ENCODE data around the gene SUN1.
"Not testable (repeated sequence)": the region's sequence is repeated elsewhere in the genome, so short reads cannot be mapped to it uniquely, and the experiment has no call there.

SUN1 gene, protein sequence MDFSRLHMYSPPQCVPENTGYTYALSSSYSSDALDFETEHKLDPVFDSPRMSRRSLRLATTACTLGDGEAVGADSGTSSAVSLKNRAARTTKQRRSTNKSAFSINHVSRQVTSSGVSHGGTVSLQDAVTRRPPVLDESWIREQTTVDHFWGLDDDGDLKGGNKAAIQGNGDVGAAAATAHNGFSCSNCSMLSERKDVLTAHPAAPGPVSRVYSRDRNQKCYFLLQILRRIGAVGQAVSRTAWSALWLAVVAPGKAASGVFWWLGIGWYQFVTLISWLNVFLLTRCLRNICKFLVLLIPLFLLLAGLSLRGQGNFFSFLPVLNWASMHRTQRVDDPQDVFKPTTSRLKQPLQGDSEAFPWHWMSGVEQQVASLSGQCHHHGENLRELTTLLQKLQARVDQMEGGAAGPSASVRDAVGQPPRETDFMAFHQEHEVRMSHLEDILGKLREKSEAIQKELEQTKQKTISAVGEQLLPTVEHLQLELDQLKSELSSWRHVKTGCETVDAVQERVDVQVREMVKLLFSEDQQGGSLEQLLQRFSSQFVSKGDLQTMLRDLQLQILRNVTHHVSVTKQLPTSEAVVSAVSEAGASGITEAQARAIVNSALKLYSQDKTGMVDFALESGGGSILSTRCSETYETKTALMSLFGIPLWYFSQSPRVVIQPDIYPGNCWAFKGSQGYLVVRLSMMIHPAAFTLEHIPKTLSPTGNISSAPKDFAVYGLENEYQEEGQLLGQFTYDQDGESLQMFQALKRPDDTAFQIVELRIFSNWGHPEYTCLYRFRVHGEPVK

DNA sequence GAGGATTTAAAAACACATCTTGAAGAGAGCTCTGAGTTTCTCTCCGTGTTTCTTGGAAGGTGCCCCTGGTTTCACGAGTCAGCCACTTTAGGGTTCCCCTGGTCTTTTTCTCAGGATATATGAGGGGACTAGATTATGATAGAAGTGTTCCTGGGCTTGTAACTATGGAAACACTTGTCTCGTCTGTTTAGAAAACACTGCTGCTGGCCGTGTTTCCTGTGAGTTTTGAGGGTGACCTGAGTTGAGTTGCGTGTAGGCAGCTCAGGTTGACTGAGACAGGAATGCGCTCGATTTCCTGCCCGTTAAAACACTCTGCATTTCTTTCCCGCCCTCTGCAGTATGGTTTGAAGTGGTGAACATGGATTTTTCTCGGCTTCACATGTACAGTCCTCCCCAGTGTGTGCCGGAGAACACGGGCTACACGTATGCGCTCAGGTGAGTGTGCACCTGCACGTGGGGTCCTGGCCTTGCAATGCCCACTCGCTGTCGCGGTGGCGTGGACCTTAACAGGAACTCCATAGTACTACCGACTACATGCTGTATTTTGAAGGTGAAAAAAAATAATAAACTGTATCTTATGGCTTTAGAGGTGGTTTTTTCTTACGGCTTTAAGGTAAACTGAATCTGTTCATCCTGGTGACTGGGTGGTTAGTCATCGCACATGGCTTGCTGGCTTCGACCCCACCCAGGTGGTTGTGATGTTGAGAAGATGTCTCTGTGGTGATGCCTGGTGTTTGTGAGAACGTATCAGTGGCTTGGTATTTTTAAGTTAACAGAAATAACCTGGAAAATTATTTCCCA, at the start of gene SUN1:
SUN1 (plus strand) TSS at position 310 of the 801 bp plus-strand sequence; CDS start at position 359, 49 bp downstream.
- peak; percentile 68 for DNase-seq

GRCh38 chr7:782718-783449, 49.4 kb upstream of the SUN1 start:
- DNase-seq = no peak

DNA sequence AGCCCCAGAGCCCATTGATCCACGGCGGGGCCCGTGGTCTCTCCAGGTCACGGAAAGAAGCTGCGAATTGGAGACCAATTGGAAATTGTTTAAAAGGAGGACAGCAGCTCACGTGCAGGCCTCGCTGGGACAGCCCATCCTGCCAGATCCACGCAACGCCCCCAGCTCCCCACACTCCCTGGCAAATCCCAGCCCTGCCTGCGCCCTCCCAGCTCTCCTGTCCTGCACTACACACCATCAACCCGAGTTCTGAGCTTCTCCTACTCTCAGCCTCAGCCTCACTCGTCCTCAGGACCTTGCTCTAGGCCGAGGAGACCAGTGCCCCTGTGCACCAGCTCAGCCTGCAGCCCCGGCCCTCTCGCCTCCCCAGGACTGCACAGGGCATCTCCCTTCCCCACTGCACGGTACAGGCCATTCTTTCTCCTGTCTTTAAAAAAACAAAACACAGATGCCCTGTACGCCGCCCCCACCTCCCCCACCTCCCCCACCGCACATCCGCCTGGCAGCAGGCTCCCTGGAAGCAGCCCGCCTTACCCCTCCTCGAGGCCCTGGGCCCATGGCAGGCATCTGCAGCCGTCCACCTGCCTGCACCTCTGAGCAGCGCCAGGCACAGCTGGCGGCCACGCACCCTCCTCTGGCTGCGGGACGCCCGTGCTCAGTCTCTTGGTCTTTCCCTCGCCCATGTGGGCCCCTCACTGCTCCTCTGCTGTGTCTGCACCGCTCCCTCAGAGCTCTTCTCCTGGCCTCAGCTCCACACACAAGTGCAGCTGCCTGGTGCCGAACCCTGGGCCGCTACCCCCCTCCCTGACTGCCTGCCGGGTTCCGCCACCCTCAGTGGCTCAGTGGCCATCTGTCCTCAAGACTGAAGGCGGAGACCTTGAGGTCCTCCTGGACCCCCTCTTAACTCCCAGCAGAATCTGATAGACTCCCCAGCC, 48.5 kb upstream of the SUN1 start:
- DNase-seq = no peak

DNA sequence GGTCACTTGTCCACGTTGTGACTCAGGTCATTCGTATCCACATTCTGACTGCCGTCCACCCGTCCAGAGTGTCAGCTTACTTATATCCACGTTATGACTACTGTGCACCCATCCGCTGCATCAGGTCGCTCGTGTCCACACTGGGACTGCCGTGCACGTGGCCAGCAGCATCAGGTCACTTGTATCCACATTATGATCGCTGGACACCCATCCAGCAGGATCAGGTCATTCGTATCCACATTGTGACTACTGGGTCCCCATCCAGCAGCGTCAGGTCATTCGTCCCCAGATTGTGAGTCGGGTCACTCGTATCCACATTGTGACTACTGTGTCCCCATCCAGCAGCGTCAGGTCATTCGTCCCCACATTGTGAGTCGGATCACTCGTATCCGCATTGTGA, 47.3 kb upstream of the SUN1 start:
- DNase-seq = no peak

DNA sequence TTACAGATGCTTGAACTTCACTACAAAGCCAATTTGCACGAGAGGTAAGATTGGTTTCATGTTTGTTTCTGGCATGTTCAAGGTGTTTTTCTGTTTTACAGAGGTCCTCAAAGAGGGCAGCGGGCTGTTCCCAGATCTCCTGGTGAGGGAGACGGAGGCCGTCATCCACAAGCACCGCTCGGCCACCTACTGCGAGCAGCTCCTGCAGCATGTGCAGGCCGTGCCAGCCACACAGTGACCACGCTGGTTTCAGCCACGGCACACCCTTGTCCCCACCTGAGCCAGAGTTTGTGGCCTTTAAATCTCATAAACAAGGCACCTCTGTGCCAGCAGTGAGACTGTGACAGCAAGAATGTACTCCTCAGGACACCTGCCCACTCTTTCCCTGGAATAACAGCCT, 46.9 kb upstream of the SUN1 start:
- no peak for DNase-seq

DNA sequence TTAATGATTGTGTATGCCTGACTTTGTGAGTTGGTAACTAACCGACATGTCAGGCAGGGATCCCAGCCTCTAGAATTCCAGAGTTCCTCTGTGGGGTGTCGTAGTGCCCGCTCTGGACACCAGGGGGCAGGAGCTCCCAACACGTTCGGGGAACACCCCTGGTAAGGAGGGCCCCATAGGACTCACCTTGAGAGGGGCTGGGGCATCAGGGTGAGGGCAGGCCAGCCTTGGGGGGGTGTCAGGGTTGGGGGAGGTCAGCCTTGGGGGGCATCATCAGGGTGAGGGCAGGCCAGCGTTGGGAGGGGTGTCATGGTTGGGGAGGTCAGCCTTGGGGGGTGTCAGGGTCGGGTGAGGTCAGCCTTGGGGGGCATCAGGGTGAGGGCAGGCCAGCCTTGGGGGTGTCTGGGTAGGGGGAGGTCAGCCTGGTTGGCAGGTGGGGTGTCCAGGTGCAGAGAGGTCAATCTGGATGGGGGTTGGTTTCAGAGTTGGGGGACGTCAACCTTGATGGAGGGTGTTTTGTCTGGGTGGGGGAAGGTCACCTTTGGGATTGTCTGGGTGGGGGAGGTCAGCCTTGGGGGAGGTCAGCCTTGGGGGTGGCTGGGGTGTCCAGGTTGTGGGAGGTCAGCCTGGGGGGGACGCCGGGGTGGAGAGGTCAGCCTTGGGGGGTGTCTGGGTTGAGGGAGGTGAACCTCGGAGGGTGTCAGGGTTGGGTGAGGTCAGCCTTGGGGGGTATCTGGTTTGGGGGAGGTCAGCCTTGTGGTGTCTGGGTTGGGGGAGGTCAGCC, 45.6 kb upstream of the SUN1 start:
- DNase-seq = peak; percentile 70

DNA sequence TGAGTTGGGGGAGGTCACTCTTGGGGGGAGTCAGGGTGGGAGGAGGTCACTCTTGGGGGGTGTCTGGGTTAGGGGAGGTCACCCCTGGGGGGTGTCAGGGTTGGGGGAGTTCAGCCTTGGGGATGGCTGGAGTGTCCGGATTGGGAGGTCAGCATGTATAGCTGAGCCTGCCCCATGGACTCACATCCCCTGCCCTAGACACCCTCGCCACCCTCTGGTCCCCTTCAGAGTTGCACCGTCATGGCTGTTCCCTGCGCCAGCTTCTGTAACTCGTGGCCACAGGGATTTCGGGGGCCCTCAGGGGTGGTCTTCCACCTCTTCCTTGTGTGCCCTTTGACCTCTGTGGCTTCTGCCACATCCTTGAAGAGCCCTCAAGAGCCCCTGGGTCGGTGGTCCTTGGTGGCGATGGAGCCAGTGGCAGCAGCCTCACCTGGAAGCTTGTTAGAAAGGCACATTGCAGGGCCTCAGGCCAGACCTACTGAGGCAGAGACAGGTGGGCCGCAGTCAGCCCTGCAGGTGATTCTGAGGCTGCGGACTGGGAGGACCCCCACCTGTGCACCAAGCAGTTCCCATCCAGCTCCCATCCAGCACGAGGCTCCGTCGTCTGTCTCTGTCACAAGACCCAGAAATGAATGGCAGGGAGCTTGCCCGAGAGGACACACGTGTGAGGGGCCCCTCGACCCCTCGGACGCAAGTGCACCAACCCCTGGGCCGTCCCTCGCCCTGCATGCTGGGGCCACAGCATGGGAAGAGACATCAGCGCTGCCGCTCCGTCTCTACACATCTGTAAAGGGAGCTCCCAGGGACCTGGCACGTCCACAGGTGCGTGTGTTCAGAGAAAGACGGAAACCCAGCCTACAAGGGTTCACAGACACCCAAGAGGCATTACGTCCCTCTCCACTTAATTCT, 44.7 kb upstream of the SUN1 start:
- DNase-seq = no peak

DNA sequence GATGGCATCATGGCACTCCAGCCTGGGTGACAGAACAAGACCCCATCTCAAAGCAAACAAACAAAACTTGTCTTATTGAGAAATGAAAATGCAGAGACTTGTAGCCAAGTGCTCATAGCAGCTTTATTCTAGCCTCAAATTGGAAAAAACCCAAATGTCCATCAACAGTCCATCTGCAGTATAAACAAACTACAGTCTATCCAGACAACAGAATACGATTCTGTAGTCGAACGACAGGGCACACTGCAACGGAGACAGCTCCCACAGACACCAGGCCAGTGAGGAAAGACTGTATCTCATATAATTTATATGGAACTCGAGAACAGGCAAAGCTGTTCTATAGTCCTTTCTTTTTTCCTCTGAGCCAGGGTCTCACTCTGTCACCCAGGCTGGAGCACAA, 40.8 kb upstream of the SUN1 start:
- no peak for DNase-seq

DNA sequence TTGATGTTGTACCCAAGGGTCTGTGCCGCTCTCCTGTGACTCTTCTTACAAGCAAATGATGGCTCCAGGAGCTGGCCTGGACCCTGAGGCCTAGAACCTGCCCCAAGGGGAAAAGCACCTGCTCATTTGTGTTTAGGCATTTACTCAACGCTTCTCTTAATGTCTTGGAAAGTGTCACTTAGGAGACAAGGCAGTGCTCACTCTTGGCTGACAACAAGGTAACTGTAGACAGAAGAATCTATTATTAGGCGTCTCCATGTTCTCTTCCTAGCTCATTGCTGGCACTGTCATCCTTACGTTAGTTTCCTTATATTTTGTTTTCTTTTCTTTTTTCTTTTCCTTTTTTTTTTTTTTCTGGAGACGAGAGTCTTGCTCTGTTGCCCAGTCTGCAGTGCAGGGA, 38.1 kb upstream of the SUN1 start:
- no peak for DNase-seq

DNA sequence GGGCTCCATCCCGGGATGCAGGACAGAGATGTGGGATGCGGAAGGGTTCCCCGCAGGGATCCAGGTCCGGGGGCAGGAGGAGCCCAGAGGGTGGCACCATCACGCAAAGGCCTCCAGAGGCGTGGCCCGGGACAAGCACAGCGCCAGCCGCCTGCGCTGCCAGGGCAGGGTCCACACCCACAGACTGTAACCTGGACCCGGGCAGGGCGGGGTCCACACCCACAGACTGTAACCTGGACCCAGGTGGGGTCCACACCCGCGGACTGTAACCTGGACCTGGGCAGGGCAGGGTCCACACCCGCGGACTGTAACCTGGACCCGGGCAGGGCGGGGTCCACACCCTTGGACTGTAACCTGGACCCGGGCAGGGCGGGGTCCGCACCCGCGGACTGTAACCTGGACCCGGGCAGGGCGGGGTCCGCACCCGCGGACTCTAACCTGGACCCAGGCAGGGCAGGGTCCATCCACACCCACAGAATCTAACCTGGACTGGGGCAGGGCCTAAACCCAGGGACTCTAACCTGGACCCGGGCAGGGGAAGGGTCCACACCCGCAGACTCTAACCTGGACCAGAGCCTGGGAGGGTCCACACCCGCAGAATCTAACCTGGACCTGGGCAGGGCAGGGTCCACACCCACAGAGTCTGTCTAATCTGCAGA, 37.5 kb upstream of the SUN1 start:
- DNase-seq = no peak

DNA sequence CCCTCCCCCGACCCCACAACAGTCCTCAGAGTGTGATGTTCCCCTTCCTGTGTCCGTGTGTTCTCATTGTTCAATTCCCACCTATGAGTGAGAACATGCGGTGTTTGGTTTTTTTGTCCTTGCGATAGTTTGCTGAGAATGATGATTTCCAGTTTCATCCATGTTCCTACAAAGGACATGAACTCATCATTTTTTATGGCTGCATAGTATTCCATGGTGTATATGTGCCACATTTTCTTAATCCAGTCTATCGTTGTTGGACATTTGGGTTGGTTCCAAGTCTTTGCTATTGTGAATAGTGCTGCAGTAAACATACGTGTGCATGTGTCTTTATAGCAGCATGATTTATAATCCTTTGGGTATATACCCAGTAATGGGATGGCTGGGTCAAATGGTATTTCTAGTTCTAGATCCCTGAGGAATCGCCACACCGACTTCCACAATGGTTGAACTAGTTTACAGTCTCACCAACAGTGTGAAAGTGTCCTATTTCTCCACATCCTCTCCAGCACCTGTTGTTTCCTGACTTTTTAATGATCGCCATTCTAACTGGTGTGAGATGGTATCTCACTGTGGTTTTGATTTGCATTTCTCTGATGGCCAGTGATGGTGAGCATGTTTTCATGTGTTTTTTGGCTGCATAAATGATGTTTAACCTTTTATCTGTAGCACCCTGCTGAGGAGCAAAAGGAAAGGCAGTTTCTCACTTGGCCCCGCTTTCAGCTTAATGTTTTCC, 35.7 kb upstream of the SUN1 start:
- DNase-seq = not testable (repeated sequence)

DNA sequence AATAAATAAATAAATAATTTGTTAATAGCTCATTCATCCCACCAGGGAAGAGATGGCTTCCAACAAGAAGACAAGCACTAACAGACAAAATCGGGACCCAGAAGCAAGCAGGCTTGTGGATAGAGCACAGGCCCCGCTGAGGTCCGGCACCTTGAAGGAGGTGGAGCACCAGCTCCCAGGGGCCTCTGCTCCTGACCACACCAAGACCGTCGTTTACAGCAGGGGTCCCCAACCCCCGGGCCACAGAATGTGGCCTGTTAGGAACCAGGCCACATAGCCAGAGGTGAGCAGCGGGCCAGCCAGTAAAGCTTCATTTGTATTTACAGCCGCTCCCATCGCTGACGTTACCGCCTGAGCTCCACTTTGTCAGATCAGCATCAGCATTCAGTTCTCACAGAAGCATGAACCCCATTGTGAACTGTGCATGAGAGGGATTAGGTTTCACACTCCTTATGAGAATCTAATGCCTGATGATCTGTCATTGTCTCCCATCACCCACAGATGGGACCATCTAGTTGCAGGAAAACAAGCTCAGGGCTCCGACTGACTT, 33.3 kb upstream of the SUN1 start:
- DNase-seq = no peak

DNA sequence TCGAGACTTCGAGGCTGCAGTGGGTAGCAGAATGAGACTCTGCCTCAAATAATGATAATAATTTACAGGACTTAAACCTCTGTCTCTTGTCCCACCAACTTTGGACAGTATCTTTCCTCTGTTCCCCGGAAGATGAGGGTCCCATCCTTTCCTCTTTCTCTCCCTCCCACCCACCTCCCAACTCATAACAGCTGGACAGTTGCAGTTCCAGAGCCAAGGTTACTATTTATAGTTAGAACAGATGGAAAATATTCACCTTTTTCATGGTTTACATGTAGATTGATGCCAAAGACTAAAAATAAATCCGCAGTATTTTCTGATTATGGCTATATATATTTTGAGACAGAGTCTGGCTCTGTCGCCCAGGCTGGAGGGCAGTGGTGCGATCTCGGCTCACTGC, 31.6 kb upstream of the SUN1 start:
- DNase-seq = no peak

DNA sequence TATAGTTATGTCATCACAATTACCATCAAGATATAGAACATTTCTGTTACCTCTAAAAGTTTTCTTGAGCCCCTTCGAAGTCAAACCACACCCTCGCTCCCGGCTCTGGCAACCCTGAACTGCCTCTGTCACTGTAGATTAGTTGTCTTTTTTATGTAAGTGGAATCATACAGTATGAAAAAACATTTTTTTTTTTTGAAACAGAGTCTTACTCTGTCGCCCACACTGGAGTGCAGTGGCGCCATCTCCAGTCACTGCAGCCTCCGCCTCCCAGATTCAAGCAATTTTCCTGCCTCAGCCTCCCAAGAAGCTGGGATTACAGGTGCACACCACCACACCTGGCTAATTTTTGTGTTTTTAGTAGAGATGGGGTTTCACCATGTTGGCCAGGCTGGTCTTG, 30.9 kb upstream of the SUN1 start:
- not testable (repeated sequence) for DNase-seq

DNA sequence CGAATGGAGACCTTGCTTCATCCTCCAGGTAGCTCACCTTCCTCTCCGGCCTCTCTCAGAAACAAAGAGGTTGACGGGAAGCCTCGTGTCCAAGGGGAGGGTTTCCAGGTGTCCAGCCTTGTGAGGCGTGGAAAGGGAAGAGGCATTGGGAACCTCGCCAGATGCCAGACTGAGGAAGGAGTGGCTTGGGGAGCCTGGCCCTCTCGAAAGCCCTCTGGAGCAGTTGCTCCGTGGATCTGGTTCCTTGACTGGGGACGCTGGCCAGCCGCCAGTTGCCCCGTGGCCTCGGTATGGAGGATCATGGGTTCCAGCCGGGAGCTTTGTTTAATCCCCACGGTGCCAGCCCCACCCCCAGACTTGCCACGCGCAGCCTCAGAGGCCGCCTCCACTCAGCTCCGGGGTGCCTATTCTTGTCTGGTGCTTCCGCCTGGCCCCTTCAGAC, 30.3 kb upstream of the SUN1 start:
- DNase-seq = no peak

DNA sequence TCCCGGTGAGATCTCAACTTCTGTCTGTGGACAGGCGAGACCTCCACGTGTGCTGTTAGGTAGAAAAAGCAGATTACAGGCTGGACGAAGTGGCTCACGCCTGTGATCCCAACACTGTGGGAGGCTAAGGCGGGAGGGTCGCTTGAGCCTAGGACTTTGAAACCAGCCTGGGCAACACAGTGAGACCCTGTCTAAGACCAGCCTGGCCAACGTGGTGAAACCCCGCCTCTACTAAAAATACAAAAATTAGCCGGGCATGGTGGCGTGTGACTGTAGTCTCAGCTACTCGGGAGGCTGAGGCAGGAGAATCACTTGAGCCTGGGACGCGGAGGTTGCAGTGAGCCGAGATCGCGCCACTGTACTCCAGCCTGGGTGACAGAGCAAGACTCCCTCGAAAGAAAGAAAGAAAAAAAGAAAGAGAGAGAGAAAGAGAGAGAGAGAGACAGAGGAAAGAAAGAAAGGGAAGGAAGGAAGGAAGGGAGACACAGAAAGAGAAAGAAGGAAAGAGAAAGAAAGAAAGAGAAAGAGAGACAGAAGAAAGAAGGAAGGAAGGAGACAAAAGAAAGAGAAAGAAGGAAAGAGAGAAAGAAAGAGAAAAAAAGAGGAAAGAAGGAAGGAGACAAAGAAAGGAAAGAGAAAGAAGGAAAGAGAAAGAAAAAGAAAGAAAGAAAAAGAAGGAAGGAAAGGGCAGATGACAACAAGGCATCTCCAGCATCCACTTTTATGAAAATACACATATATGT, 29.6 kb upstream of the SUN1 start:
- DNase-seq = no peak

DNA sequence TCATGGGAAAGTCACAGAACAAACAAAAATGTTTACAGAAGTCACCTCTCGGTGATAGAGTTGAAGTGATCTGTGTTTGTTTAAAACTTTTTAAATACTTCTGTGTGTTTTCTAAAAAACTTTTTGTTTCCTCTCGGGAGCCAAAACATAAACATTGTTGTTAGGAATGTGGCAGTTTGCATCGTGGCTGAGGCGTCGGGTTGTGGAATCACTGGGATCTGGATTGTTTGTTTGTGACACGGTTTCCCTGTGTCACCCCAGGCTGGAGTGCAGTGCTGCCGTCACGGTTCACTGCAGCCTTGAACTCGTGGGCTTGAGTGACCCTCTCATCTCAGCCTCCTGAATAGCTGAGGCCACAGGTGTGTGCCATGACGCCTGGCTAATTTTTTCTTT, 29.0 kb upstream of the SUN1 start:
- no peak for DNase-seq
